Cerebellar nuclear complex (tissue), 1 donor: ENCODE measurements around the gene ZNF32.
A peak's percentile ranks its signal among the peaks of the same experiment; 100 is the strongest.
"Not testable (repeated sequence)": the region's sequence is repeated elsewhere in the genome, so short reads cannot be mapped to it uniquely, and the experiment has no call there.

Source experiments
- DNase-seq, 2 experiments: peaks; one replicate each; lab custom pipeline; 2025; lab: John Stamatoyannopoulos, UW

ZNF32 gene

GRCh38 chr10:43628956-43629355, 19.7 kb downstream of the ZNF32 start:
- DNase-seq, result no peak

GRCh38 chr10:43627942-43628341, 20.7 kb downstream of the ZNF32 start:
- DNase-seq, result no peak

- no peak for DNase-seq
Observed at GRCh38 chr10:43623351-43623750, 25.3 kb downstream of the ZNF32 start.

GRCh38 chr10:43622038-43622437, 26.6 kb downstream of the ZNF32 start:
- DNase-seq, result no peak

GRCh38 chr10:43619368-43619767, 29.3 kb downstream of the ZNF32 start:
- no peak for DNase-seq

- no peak for DNase-seq
Observed at GRCh38 chr10:43616697-43617370, 31.8 kb downstream of the ZNF32 start.

- no peak for DNase-seq
Observed at GRCh38 chr10:43610636-43611035, 38.0 kb downstream of the ZNF32 start.

GRCh38 chr10:43607199-43607573, 41.5 kb downstream of the ZNF32 start:
- DNase-seq, result no peak

- peak; percentile 0 to 56 for DNase-seq
Observed at GRCh38 chr10:43606323-43607198, 42.1 kb downstream of the ZNF32 start, which contains the start of gene ZNF485. Gene ZNF485 (plus strand): TSS chr10:43606438. CDS start chr10:43607051, 613 bp downstream.

- no peak for DNase-seq
Observed at GRCh38 chr10:43605850-43606322, 42.8 kb downstream of the ZNF32 start.

GRCh38 chr10:43601576-43601975, 47.1 kb downstream of the ZNF32 start:
- not testable (repeated sequence) for DNase-seq

- no peak for DNase-seq
Observed at GRCh38 chr10:43599333-43599732, 49.3 kb downstream of the ZNF32 start.

GRCh38 chr10:43598446-43598845, 50.2 kb downstream of the ZNF32 start:
- DNase-seq, result no peak

- no peak for DNase-seq
Observed at GRCh38 chr10:43596546-43596945, 52.1 kb downstream of the ZNF32 start.

GRCh38 chr10:43595739-43596298, 52.9 kb downstream of the ZNF32 start:
- no peak for DNase-seq

GRCh38 chr10:43594944-43595589, 53.6 kb downstream of the ZNF32 start:
- DNase-seq, result no peak
